Sigmoid colon (tissue), 7 donors: ENCODE results near the gene LATS2. TPM values are rescaled to one million over a fixed set of nuclear protein-coding genes. Genes with fewer than 3 reads are reported as not detected.

Experiments
- DNase-seq: peaks from one replicate; pipeline ENCODE4 v3.0.0-alpha.2; 2019
- H3K27ac ChIP-seq, 4 donors: fragments of 200-600 bp; sonication (generic); one replicate each; pipeline ENCODE4 v1.5.1; 2016 to 2019; ENCODE audit warnings: mild to moderate bottlenecking in 1 of 4
- H3K27me3 ChIP-seq, 3 donors: fragments of 200-600 bp; sonication (generic); one replicate each; pipeline ENCODE4 v1.5.1; 2019; ENCODE audit warnings: mild to moderate bottlenecking in 1 of 3
- H3K36me3 ChIP-seq, 4 donors: fragments of 200-600 bp; sonication (generic); one replicate each; pipeline ENCODE4 v1.5.1; 2016 to 2019
- H3K4me1 ChIP-seq, 4 donors: fragments of 200-600 bp; sonication (generic); one replicate each; pipeline ENCODE4 v1.5.1; 2017 to 2019
- H3K4me3 ChIP-seq, 4 donors: fragments of 200-600 bp; sonication (generic); one replicate each; pipeline ENCODE4 v1.5.1; 2017 to 2019; ENCODE audit warnings: mild to moderate bottlenecking in 2 of 4, moderate library complexity in 1 of 4
- H3K9me3 ChIP-seq, 4 donors: fragments of 200-600 bp in 3 of 4; sonication (generic) in 3 of 4; one replicate each; pipeline versions ENCODE4 v1.5.1 to v1.6.1; 2013 to 2019
- CTCF ChIP-seq, 4 experiments: fragments of 450-650 bp in 3 of 4; fragments of 200-600 bp in 1 of 4; IDR thresholded peaks; one replicate each; pipeline ENCODE4 v1.5.1; 2016 to 2019; ENCODE audit warnings: antibody characterized with exemption in 4 of 4, mild to moderate bottlenecking in 3 of 4, moderate library complexity in 2 of 4
- EP300 ChIP-seq, 4 donors: sonication (generic); formaldehyde crosslinking; IDR thresholded peaks; one replicate each; pipeline ENCODE4 v1.6.1; 2017; ENCODE audit warnings: antibody characterized with exemption in 4 of 4
- POLR2A ChIP-seq, 2 donors: fragments of 450-650 bp; IDR thresholded peaks; one replicate each; pipeline ENCODE4 v1.6.1; 2016; ENCODE audit warnings: antibody characterized with exemption in 2 of 2, mild to moderate bottlenecking in 2 of 2, moderate library complexity in 2 of 2
- POLR2AphosphoS5 ChIP-seq, 4 donors: sonication (generic); formaldehyde crosslinking; IDR thresholded peaks; one replicate each; pipeline ENCODE4 v1.6.1; 2017; ENCODE audit warnings: antibody characterized with exemption in 4 of 4
- WGBS, 2 donors: extraction: QIAGEN DNeasy Blood & Tissue Kit; methylation state at CpG; one replicate each; pipeline ENCODE4 v1.1.7; 2013; 5-methylcytosine and 5-hydroxymethylcytosine counted together
- intact Hi-C: fragments of 100-400 bp; cut with DNase I; formaldehyde crosslinking; loops from one replicate; pipeline ENCODE4 v1.15.1; 2023
- polyA plus RNA-seq, 3 donors: library from polyadenylated mRNA; stranded (reverse); fragments of 200-250 nt; gene quantifications; one replicate each; pipeline ENCODE4 v1.2.3, GENCODE V29; 2013
- total RNA-seq, 4 donors: library from RNA; depleted of rRNA; stranded (reverse); fragments of >200 nt; gene quantifications; one replicate each; pipeline ENCODE4 v1.1.0, GENCODE V29; 2016
- donor health status: healthy with polysubstance abuse.
- donor health status: Bipolar disorder and iron deficiency.
- donor health status: healthy.

The LATS2 gene
- total and polyA plus RNA-seq, 7 donors = 3.7 to 45.5 (median 21.8) TPM

- WGBS, 2 donors = 91 to 92% methylated on average over 4 of the region's 4 CpGs
- H3K36me3 ChIP-seq = no peaks in the 10 kb centered on the region
- no peaks in the 10 kb centered on the region for H3K9me3 ChIP-seq
- H3K4me1 ChIP-seq = peaks cover 0 to 27% (median 11%) of the 10 kb centered on the region in 4 donors
- no peak overlapping the region for H3K27ac ChIP-seq
- no peaks in the 10 kb centered on the region for H3K27me3 ChIP-seq
- H3K4me3 ChIP-seq = no peak overlapping the region
- intact Hi-C loops = loop anchor here (10.0 kb wide), 1 partner anchor 252 kb away; no protein-coding TSS in a partner anchor
- TF ChIP-seq POLR2AphosphoS5 (IDR thresholded peaks at IDR 0.05) (no peak), EP300 (IDR thresholded peaks at IDR 0.05) (no peak), POLR2A (IDR thresholded peaks at IDR 0.05) (no peak), CTCF (IDR thresholded peaks at IDR 0.05) (no peak)
- no peak for DNase-seq
Measured at GRCh38 chr13:21066946-21067345, 5.6 kb upstream of the LATS2 start.

GRCh38 chr13:21065686-21066085 lies 4.3 kb upstream of the LATS2 start:
- Histone ChIP-seq H3K4me3 (no peak overlapping the region), H3K4me1 (peaks cover 0 to 19% (median 13%) of the 10 kb centered on the region in 4 donors), H3K27ac (peak overlapping the region in 1 of 4 donors; percentile 27), H3K9me3 (no peaks in the 10 kb centered on the region), H3K36me3 (no peaks in the 10 kb centered on the region), H3K27me3 (no peaks in the 10 kb centered on the region)
- TF ChIP-seq POLR2A (IDR thresholded peaks at IDR 0.05) (no peak), CTCF (IDR thresholded peaks at IDR 0.05) (no peak), POLR2AphosphoS5 (IDR thresholded peaks at IDR 0.05) (no peak), EP300 (IDR thresholded peaks at IDR 0.05) (no peak)
- intact Hi-C loops = loop anchor here (10.0 kb wide), 1 partner anchor 251 kb away; no protein-coding TSS in a partner anchor
- WGBS, 2 donors = 92 to 93% methylated on average over 2 of the region's 2 CpGs
- no peak for DNase-seq

GRCh38 chr13:21063031-21063430 lies 1.6 kb upstream of the LATS2 start:
- TF ChIP-seq EP300 (IDR thresholded peaks at IDR 0.05) (no peak), POLR2A (IDR thresholded peaks at IDR 0.05) (no peak), CTCF (IDR thresholded peaks at IDR 0.05) (no peak), POLR2AphosphoS5 (IDR thresholded peaks at IDR 0.05) (no peak)
- Histone ChIP-seq H3K36me3 (no peaks in the 10 kb centered on the region), H3K27ac (no peak overlapping the region), H3K27me3 (no peaks in the 10 kb centered on the region), H3K4me1 (peaks cover 0 to 25% (median 21%) of the 10 kb centered on the region in 4 donors), H3K9me3 (no peaks in the 10 kb centered on the region), H3K4me3 (no peak overlapping the region)
- intact Hi-C loops = loop anchor here (10.0 kb wide), 1 partner anchor 248 kb away; no protein-coding TSS in a partner anchor
- 84 to 95% methylated on average over 2 of the region's 2 CpGs for WGBS, 2 donors
- DNase-seq = no peak

GRCh38 chr13:21060338-21061028 lies 903 bp downstream of the LATS2 start:
- DNase-seq = peak; percentile 82
- peaks cover 0 to 51% (median 46%) of the 10 kb centered on the region in 4 donors for H3K4me1 ChIP-seq

GRCh38 chr13:21059641-21060337 lies 1.6 kb downstream of the LATS2 start:
- H3K27ac ChIP-seq = peak overlapping the region; percentile 98 to 100 (median 99)
- no peaks in the 10 kb centered on the region for H3K36me3 ChIP-seq
- peak overlapping the region; percentile 86 to 96 (median 89) for H3K4me3 ChIP-seq
- no peaks in the 10 kb centered on the region for H3K9me3 ChIP-seq
- intact Hi-C loops = loop anchor here (2.0 to 10.0 kb wide), 3 partner anchors 39 to 245 kb away; no protein-coding TSS in a partner anchor
- 86 to 87% methylated on average over 35 of the region's 35 CpGs for WGBS, 2 donors
- TF ChIP-seq CTCF (IDR thresholded peaks at IDR 0.05) (no peak), POLR2A (IDR thresholded peaks at IDR 0.05) (no peak), POLR2AphosphoS5 (IDR thresholded peaks at IDR 0.05) (no peak), EP300 (IDR thresholded peaks at IDR 0.05) (no peak)
- DNase-seq = no peak
- no peaks in the 10 kb centered on the region for H3K27me3 ChIP-seq
- H3K4me1 ChIP-seq = peaks cover 0 to 58% (median 52%) of the 10 kb centered on the region in 4 donors

More at GRCh38 chr13:21060338-21061028, 903 bp downstream of the LATS2 start:
- Histone ChIP-seq H3K9me3 (no peaks in the 10 kb centered on the region), H3K27me3 (no peaks in the 10 kb centered on the region), H3K27ac (peak overlapping the region; percentile 98 to 100 (median 99)), H3K4me3 (peak overlapping the region; percentile 86 to 96 (median 89)), H3K36me3 (no peaks in the 10 kb centered on the region)
- TF ChIP-seq POLR2AphosphoS5 (IDR thresholded peaks at IDR 0.05) (peak; percentile 54 to 76 (median 61)), POLR2A (IDR thresholded peaks at IDR 0.05) (no peak)
- intact Hi-C loops = loop anchor here (1.0 to 10.0 kb wide), 3 partner anchors 40 to 246 kb away; no protein-coding TSS in a partner anchor
- WGBS, 2 donors = 1 to 4% methylated on average over 100 of the region's 100 CpGs
